CD4-positive, CD25-positive, alpha-beta regulatory T cell (primary cell): ENCODE results near the gene PCDHA4. TPM values are rescaled to one million over a fixed set of nuclear protein-coding genes. Genes with fewer than 3 reads are reported as not detected.
"Not testable (repeated sequence)": the region's sequence is repeated elsewhere in the genome, so short reads cannot be mapped to it uniquely, and the experiment has no call there.

Source experiments
- ATAC-seq, 2 donors: fragments of 150-1000 bp; cut with Tn5 transposase; one replicate each; pipeline ENCODE4 v1.10.0; 2021; ENCODE audit warnings: low read depth in 2 of 2, moderate number of reproducible peaks in 2 of 2, moderate library complexity in 1 of 2
- DNase-seq, 3 donors: peaks; one replicate each; pipeline versions ENCODE4 v3.0.0 to v3.0.0-alpha.2; 2012 to 2022; ENCODE audit warnings: mixed read lengths in 1 of 3
- H3K27ac ChIP-seq: one replicate; pipeline ENCODE4 v1.7.0; 2013; ENCODE audit warnings: mild to moderate bottlenecking, low read length; ENCODE audit not compliant: insufficient read depth, poor library complexity, severe bottlenecking
- H3K27me3 ChIP-seq: one replicate; pipeline ENCODE4 v1.7.0; 2013; ENCODE audit warnings: low read length; ENCODE audit not compliant: control insufficient read depth, insufficient read depth
- H3K36me3 ChIP-seq: one replicate; pipeline ENCODE4 v1.7.0; 2013; ENCODE audit warnings: mild to moderate bottlenecking, low read length, moderate library complexity; ENCODE audit not compliant: control insufficient read depth, insufficient read depth
- H3K4me1 ChIP-seq: 2 replicates; pipeline ENCODE4 v1.7.0; 2013; ENCODE audit warnings: mild to moderate bottlenecking, low read length; ENCODE audit not compliant: insufficient read depth, control insufficient read depth, poor library complexity, severe bottlenecking
- H3K4me3 ChIP-seq: one replicate; pipeline ENCODE4 v1.7.0; 2013; ENCODE audit warnings: low read depth, mild to moderate bottlenecking, low read length, moderate library complexity
- H3K9me3 ChIP-seq, 2 experiments: 1 replicate in 1 of 2; 2 replicates in 1 of 2; pipeline ENCODE4 v1.7.0; 2013; ENCODE audit warnings: low read length in 2 of 2, mild to moderate bottlenecking in 1 of 2, moderate library complexity in 1 of 2; ENCODE audit not compliant: control insufficient read depth in 2 of 2
- H3K27ac Mint-ChIP-seq, 3 donors: one replicate each; pipeline ENCODE4 v1.8.0; 2020 to 2022; ENCODE audit warnings: mild to moderate bottlenecking in 3 of 3, mixed read lengths in 3 of 3, moderate library complexity in 2 of 3
- H3K27me3 Mint-ChIP-seq: one replicate; pipeline ENCODE4 v1.8.0; 2022; ENCODE audit warnings: mild to moderate bottlenecking, mixed read lengths
- H3K36me3 Mint-ChIP-seq: one replicate; pipeline ENCODE4 v1.8.0; 2020; ENCODE audit warnings: mixed read lengths
- H3K4me1 Mint-ChIP-seq, 4 donors: one replicate each; pipeline ENCODE4 v1.8.0; 2020 to 2022; ENCODE audit warnings: mixed read lengths in 4 of 4, mild to moderate bottlenecking in 1 of 4
- H3K4me3 Mint-ChIP-seq, 4 donors: one replicate each; pipeline ENCODE4 v1.8.0; 2020 to 2022; ENCODE audit warnings: mild to moderate bottlenecking in 4 of 4, mixed read lengths in 4 of 4, moderate library complexity in 3 of 4
- H3K9me3 Mint-ChIP-seq, 7 donors: one replicate each; pipeline ENCODE4 v1.8.0; 2020 to 2022; ENCODE audit warnings: mixed read lengths in 7 of 7, mild to moderate bottlenecking in 3 of 7, moderate library complexity in 2 of 7
- polyA plus RNA-seq, 4 donors: library from polyadenylated mRNA; unstranded; fragments of 300-500 nt; fragmentation: Illumina TruSeq; gene quantifications; one replicate each; pipeline ENCODE4 v1.2.3, GENCODE V29; 2021
- total RNA-seq: library from RNA; stranded (reverse); gene quantifications from one replicate; pipeline ENCODE4 v1.2.3, GENCODE V29; 2022

PCDHA4 gene
- total and polyA plus RNA-seq, 5 donors from 2014 or later: not detected

DNA sequence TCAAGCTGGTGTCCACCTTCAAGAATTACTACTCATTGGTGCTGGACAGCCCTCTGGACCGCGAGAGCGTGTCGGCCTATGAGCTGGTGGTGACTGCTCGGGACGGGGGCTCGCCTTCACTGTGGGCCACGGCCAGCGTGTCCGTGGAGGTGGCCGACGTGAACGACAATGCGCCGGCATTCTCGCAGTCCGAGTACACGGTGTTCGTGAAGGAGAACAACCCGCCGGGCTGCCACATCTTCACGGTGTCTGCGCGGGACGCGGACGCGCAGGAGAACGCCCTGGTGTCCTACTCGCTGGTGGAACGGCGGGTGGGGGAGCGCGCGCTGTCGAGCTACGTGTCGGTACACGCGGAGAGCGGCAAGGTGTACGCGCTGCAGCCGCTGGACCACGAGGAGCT is 4.5 kb upstream of the PCDHA4 start:
- ATAC-seq, H3K36me3 Mint-ChIP-seq, H3K27ac Mint-ChIP-seq, H3K4me1 Mint-ChIP-seq, H3K36me3 ChIP-seq, H3K27me3 ChIP-seq, H3K4me1 ChIP-seq, H3K4me3 Mint-ChIP-seq, H3K4me3 ChIP-seq, H3K27ac ChIP-seq, DNase-seq: not testable (repeated sequence)
- Mint-ChIP-seq H3K9me3 (peaks cover 0 to 44% (median 11%) of the 10 kb centered on the region in 7 donors), H3K27me3 (peaks cover 12% of the 10 kb centered on the region)
- H3K9me3 ChIP-seq: peaks cover 9 to 38% of the 10 kb centered on the region in 2 experiments

DNA sequence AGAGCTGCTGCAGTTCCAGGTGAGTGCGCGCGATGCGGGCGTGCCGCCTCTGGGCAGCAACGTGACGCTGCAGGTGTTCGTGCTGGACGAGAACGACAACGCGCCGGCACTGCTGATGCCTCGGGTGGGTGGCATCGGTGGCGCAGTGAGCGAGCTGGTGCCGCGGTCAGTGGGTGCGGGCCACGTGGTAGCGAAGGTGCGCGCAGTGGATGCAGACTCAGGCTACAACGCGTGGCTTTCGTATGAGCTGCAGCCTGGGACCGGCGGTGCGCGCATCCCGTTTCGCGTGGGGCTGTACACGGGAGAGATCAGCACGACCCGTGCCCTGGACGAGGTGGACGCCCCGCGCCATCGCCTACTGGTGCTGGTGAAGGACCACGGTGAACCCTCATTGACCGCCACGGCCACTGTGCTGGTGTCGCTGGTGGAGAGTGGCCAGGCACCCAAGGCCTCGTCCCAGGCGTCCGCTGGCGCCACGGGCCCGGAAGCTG is 4.0 kb upstream of the PCDHA4 start:
- Mint-ChIP-seq H3K27me3 (peaks cover 12% of the 10 kb centered on the region), H3K36me3 (no peaks in the 10 kb centered on the region)
- no peaks in the 10 kb centered on the region for H3K36me3 ChIP-seq

DNA sequence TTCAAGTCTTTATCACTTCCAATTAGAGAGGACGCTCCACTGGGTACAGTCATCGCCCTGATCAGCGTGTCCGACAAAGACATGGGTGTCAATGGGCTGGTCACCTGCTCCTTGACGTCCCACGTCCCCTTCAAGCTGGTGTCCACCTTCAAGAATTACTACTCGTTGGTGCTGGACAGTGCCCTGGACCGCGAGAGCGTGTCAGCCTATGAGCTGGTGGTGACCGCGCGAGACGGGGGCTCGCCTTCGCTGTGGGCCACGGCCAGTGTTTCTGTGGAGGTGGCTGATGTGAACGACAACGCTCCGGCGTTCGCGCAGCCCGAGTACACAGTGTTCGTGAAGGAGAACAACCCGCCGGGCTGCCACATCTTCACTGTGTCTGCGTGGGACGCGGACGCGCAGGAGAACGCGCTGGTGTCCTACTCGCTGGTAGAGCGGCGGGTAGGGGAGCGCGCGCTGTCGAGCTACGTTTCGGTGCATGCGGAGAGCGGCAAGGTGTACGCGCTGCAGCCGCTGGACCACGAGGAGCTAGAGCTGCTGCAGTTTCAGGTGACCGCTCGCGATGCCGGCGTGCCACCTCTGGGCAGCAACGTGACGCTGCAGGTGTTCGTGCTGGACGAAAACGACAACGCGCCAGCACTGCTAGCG is 1.5 kb downstream of the PCDHA4 start:
- H3K27ac ChIP-seq, H3K27me3 ChIP-seq, H3K36me3 ChIP-seq, H3K27ac Mint-ChIP-seq, ATAC-seq, H3K4me3 Mint-ChIP-seq, H3K4me1 ChIP-seq, H3K4me3 ChIP-seq, H3K4me1 Mint-ChIP-seq, DNase-seq, H3K36me3 Mint-ChIP-seq: not testable (repeated sequence)
- peaks cover 10 to 26% of the 10 kb centered on the region in 2 experiments for H3K9me3 ChIP-seq
- H3K9me3 Mint-ChIP-seq: peaks cover under 1 to 51% (median 14%) of the 10 kb centered on the region in 7 donors
- H3K27me3 Mint-ChIP-seq: peaks cover 12% of the 10 kb centered on the region

More for the DNA sequence above, 4.0 kb upstream of the PCDHA4 start:
- Histone ChIP-seq H3K9me3 (peaks cover 11 to 43% of the 10 kb centered on the region in 2 experiments), H3K27me3 (peaks cover 3% of the 10 kb centered on the region), H3K4me3 (no peak overlapping the region), H3K27ac (no peak overlapping the region), H3K4me1 (no peaks in the 10 kb centered on the region)
- Mint-ChIP-seq H3K4me3 (no peak overlapping the region), H3K4me1 (no peaks in the 10 kb centered on the region), H3K27ac (no peak overlapping the region), H3K9me3 (peaks cover 0 to 48% (median 11%) of the 10 kb centered on the region in 7 donors)
- DNase-seq: no peak
- ATAC-seq: no peak

DNA sequence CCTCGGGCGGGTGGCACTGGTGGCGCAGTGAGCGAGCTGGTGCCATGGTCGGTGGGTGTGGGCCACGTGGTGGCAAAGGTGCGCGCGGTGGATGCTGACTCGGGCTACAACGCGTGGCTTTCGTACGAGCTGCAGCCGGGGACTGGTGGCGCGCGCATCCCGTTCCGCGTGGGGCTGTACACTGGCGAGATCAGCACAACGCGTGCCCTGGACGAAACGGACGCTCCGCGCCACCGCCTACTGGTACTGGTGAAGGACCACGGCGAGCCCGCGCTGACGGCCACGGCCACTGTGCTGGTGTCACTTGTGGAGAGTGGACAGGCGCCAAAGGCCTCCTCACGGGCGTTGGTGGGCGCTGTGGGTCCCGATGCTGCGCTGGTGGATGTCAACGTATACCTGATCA is 2.0 kb downstream of the PCDHA4 start:
- H3K4me1 Mint-ChIP-seq: no peaks in the 10 kb centered on the region
- H3K36me3 ChIP-seq: no peaks in the 10 kb centered on the region
- no peak overlapping the region for H3K27ac Mint-ChIP-seq
- peaks cover 10 to 25% of the 10 kb centered on the region in 2 experiments for H3K9me3 ChIP-seq
- ATAC-seq: no peak
- H3K4me1 ChIP-seq: no peaks in the 10 kb centered on the region
- H3K27ac ChIP-seq: no peak overlapping the region
- DNase-seq: no peak
- peaks cover 12% of the 10 kb centered on the region for H3K27me3 Mint-ChIP-seq
- H3K4me3 ChIP-seq: no peak overlapping the region
- no peak overlapping the region for H3K4me3 Mint-ChIP-seq
- peaks cover 3% of the 10 kb centered on the region for H3K27me3 ChIP-seq
- H3K36me3 Mint-ChIP-seq: no peaks in the 10 kb centered on the region
- peaks cover 1 to 47% (median 15%) of the 10 kb centered on the region in 7 donors for H3K9me3 Mint-ChIP-seq

DNA sequence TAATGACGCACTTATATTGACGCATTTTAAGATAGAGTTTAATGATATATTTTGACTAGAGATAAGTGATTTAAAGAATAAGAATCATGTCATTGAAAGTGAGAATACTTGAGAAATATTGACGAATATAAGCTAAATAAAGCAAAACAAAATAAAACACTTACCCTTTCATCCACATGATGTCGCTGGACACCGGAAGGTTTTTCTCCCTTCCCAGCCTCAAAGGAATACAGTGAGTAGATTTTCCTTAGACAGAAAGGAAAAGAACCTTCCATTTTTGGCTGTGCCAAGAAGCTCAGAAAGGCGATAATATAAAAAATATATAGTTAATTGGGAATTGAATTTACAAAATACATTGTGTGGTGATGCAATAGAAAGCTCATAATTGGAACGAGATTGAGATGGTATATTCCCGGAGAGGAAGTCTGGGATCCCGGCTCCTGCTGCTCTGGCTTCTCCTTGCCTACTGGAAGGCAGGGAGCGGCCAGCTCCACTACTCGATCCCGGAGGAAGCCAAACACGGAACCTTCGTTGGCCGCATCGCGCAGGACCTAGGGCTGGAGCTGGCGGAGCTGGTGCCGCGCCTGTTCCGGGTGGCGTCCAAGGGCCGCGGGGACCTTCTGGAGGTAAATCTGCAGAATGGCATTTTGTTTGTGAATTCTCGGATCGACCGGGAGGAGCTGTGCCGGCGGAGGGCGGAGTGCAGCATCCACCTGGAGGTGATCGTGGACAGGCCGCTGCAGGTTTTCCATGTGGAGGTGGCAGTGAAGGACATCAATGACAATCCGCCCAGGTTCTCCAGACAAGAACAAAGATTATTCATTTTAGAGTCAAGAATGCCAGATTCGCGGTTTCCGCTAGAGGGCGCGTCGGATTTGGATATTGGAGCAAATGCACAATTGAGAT is 14.8 kb downstream of the PCDHA4 start, which contains the start of gene PCDHA5:
Gene PCDHA5, plus strand, starts transcription at position 239 of the 906 bp plus-strand sequence.
- H3K4me3 Mint-ChIP-seq: no peak within 1 kb of the TSS
- no peaks in the 10 kb centered on the region for H3K27me3 ChIP-seq
- peak in 1 of 3 donors; percentile 28 for DNase-seq
- ATAC-seq: no peak
- peaks cover 0 to 19% (median 4%) of the 10 kb centered on the region in 7 donors for H3K9me3 Mint-ChIP-seq
- no peak within 1 kb of the TSS for H3K4me3 ChIP-seq
- H3K36me3 Mint-ChIP-seq: no peaks in the 10 kb centered on the region
- H3K27ac ChIP-seq: no peak within 1 kb of the TSS
- no peaks in the 10 kb centered on the region for H3K4me1 Mint-ChIP-seq
- no peaks in the 10 kb centered on the region for H3K36me3 ChIP-seq
- H3K9me3 ChIP-seq: peaks cover 19 to 25% of the 10 kb centered on the region in 2 experiments
- no peak within 1 kb of the TSS for H3K27ac Mint-ChIP-seq
- no peaks in the 10 kb centered on the region for H3K4me1 ChIP-seq
- H3K27me3 Mint-ChIP-seq: no peaks in the 10 kb centered on the region

DNA sequence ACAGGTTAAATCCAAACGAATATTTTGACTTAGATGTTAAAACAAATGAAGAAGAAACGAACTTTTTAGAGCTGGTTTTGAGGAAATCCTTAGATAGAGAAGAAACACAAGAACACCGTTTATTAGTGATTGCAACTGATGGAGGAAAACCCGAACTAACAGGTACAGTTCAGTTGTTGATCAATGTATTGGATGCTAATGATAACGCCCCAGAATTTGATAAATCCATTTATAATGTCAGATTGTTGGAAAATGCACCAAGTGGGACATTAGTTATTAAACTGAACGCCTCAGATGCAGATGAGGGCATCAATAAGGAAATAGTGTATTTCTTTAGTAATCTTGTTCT is 15.4 kb downstream of the PCDHA4 start:
- no peak overlapping the region for H3K4me3 Mint-ChIP-seq
- no peak overlapping the region for H3K27ac Mint-ChIP-seq
- no peaks in the 10 kb centered on the region for H3K4me1 Mint-ChIP-seq
- H3K27me3 Mint-ChIP-seq: no peaks in the 10 kb centered on the region
- Histone ChIP-seq H3K27me3 (no peaks in the 10 kb centered on the region), H3K27ac (no peak overlapping the region), H3K36me3 (no peaks in the 10 kb centered on the region), H3K9me3 (peaks cover 17 to 30% of the 10 kb centered on the region in 2 experiments), H3K4me1 (no peaks in the 10 kb centered on the region), H3K4me3 (no peak overlapping the region)
- DNase-seq: no peak
- peaks cover 0 to 25% (median 4%) of the 10 kb centered on the region in 7 donors for H3K9me3 Mint-ChIP-seq
- ATAC-seq: no peak
- no peaks in the 10 kb centered on the region for H3K36me3 Mint-ChIP-seq

DNA sequence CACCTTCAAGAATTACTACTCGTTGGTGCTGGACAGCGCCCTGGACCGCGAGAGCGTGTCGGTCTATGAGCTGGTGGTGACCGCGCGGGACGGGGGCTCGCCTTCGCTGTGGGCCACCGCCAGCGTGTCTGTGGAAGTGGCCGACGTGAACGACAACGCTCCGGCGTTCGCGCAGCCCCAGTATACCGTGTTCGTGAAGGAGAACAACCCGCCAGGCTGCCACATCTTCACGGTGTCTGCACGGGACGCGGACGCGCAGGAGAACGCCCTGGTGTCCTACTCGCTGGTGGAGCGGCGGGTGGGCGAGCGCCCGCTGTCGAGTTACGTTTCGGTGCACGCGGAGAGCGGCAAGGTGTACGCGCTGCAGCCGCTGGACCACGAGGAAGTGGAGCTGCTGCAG is 16.1 kb downstream of the PCDHA4 start:
- H3K4me3 Mint-ChIP-seq, H3K4me1 Mint-ChIP-seq, H3K4me1 ChIP-seq, H3K27me3 Mint-ChIP-seq, H3K4me3 ChIP-seq, H3K27ac Mint-ChIP-seq, H3K27me3 ChIP-seq, DNase-seq, H3K36me3 Mint-ChIP-seq, H3K27ac ChIP-seq, ATAC-seq, H3K36me3 ChIP-seq: not testable (repeated sequence)
- H3K9me3 Mint-ChIP-seq: peaks cover 0 to 27% (median 5%) of the 10 kb centered on the region in 7 donors
- peaks cover 19 to 35% of the 10 kb centered on the region in 2 experiments for H3K9me3 ChIP-seq
